K562 (cell line): ENCODE data around the gene OR14J1. TPM values are rescaled to one million over a fixed set of nuclear protein-coding genes. Genes with fewer than 3 reads are reported as not detected.
"Not testable (repeated sequence)": the region's sequence is repeated elsewhere in the genome, so short reads cannot be mapped to it uniquely, and the experiment has no call there.

Experiments used
- ATAC-seq: fragments of 200-7000 bp; cut with Tn5 transposase; 3 replicates; pipeline ENCODE4 v1.9.1; 2020; ENCODE audit warnings: moderate library complexity
- BruUV-seq: library from RNA; stranded (reverse); fragments of 400-500 nt; replicated peaks from 2 replicates; lab custom pipeline; 2021; lab: Mats Ljungman, UMichigan
- CTCF ChIA-PET: fragments of 300-600 bp; formaldehyde crosslinking; extraction: SDS; loops from one replicate; lab custom pipeline; 2021; ENCODE audit warnings: low intra/inter-chr PET ratio; lab: Yijun Ruan, JAX
- POLR2A ChIA-PET: fragments of 300-600, 350-650 bp; sonication (Branson Sonifier 250); formaldehyde crosslinking; extraction: SDS; loops from one replicate; lab custom pipeline; 2021; ENCODE audit warnings: antibody characterized with exemption, inconsistent platforms; lab: Yijun Ruan, JAX
- DNase-seq, 4 experiments: peaks; one replicate each; pipeline versions ENCODE4 v3.0.0 to v3.0.0-alpha.2; 2011 to 2018; ENCODE audit warnings: low spot score in 3 of 4, mixed read lengths in 3 of 4; ENCODE audit errors: extremely low read depth in 1 of 4
- FAIRE-seq: peaks from 2 replicates; lab custom pipeline; 2011; peaks lifted over from hg19 to GRCh38; lab: Jason Lieb, UNC
- H2AFZ ChIP-seq: 2 replicates; pipeline ENCODE4 v1.6.0; 2011; ENCODE audit warnings: low read depth, low read length, control low read depth, inconsistent platforms
- H3K27ac ChIP-seq: fragments of 200-600 bp; 3 replicates; pipeline ENCODE4 v1.8.0; 2011; ENCODE audit warnings: low read depth, mild to moderate bottlenecking, control low read depth, inconsistent platforms, low read length, moderate library complexity, mixed read lengths; ENCODE audit errors: extremely low read depth
- H3K27me3 ChIP-seq, 2 experiments: fragments of 300-600 bp in 1 of 2; 2 replicates in 1 of 2; 3 replicates in 1 of 2; pipeline versions ENCODE4 v1.6.0 to v1.8.0; 2011; ENCODE audit warnings: inconsistent platforms in 2 of 2, low read length in 2 of 2, mild to moderate bottlenecking in 1 of 2, mixed read lengths in 1 of 2, moderate library complexity in 1 of 2; ENCODE audit not compliant: control insufficient read depth in 2 of 2, insufficient read depth in 2 of 2
- H3K36me3 ChIP-seq: fragments of 300-600 bp; 3 replicates; pipeline ENCODE4 v1.8.0; 2011; ENCODE audit warnings: mild to moderate bottlenecking, low read length, inconsistent platforms; ENCODE audit not compliant: control insufficient read depth, insufficient read depth
- H3K4me1 ChIP-seq, 2 experiments: fragments of 200-600 bp in 1 of 2; replicated peaks in 1 of 2; 2 replicates in 1 of 2; 3 replicates in 1 of 2; pipeline versions ENCODE4 v1.5.1 to v1.8.0; 2011; ENCODE audit warnings: inconsistent platforms in 2 of 2, low read length in 2 of 2, mild to moderate bottlenecking in 1 of 2, mixed read lengths in 1 of 2, moderate library complexity in 1 of 2; ENCODE audit not compliant: control insufficient read depth in 2 of 2, insufficient read depth in 2 of 2
- H3K4me2 ChIP-seq: 2 replicates; pipeline ENCODE4 v1.6.1; 2011; ENCODE audit warnings: low read length, control low read depth, inconsistent platforms, mixed read lengths; ENCODE audit not compliant: insufficient read depth
- H3K4me3 ChIP-seq: fragments of 200-600 bp; sonication (generic), shearing (Covaris generic); 2 replicates; pipeline ENCODE4 v1.5.1; 2016; ENCODE audit warnings: control low read depth, inconsistent platforms
- H3K79me2 ChIP-seq: fragments of 200-600 bp; 3 replicates; pipeline ENCODE4 v1.8.0; 2011; ENCODE audit warnings: low read length, inconsistent platforms; ENCODE audit not compliant: control insufficient read depth, insufficient read depth
- H3K9ac ChIP-seq, 2 experiments: 2 replicates each; pipeline versions ENCODE4 v1.6.0 to v1.6.1; 2011; ENCODE audit warnings: low read depth in 2 of 2, low read length in 2 of 2, control low read depth in 1 of 2, inconsistent platforms in 1 of 2, mild to moderate bottlenecking in 1 of 2, mixed read lengths in 1 of 2; ENCODE audit not compliant: insufficient read depth in 1 of 2
- H3K9me1 ChIP-seq: one replicate; pipeline ENCODE4 v1.6.0; 2011; ENCODE audit warnings: inconsistent platforms, mild to moderate bottlenecking, low read length, moderate library complexity; ENCODE audit not compliant: control insufficient read depth, insufficient read depth
- H3K9me3 ChIP-seq: replicated peaks from 2 replicates; pipeline ENCODE4 v1.5.1; 2011; ENCODE audit warnings: low read depth, low read length, inconsistent platforms; ENCODE audit not compliant: control insufficient read depth, insufficient read depth
- H4K20me1 ChIP-seq: replicated peaks from 2 replicates; pipeline ENCODE4 v1.6.1; 2011; ENCODE audit warnings: low read length, inconsistent platforms, mixed read lengths; ENCODE audit not compliant: control insufficient read depth, insufficient read depth
- ATF1 ChIP-seq, 2 experiments: fragments of 450-650 bp in 1 of 2; IDR thresholded peaks; 2 replicates each; pipeline ENCODE4 v1.6.1; 2016; ENCODE audit warnings: missing compliant biosample characterization in 1 of 2, missing genetic modification characterization in 1 of 2
- HNRNPH1 ChIP-seq: fragments of 200-400 bp; formaldehyde crosslinking; optimal IDR thresholded peaks from 2 replicates; pipeline ENCODE3; 2017; ENCODE audit warnings: low read depth, mild to moderate bottlenecking, low read length, moderate library complexity
- SPI1 ChIP-seq: IDR thresholded peaks from 2 replicates; pipeline ENCODE4 v1.6.1; 2011; ENCODE audit warnings: low read depth, low read length, control low read depth, borderline replicate concordance
- YY1 ChIP-seq, 3 experiments: IDR thresholded peaks; 2 replicates each; pipeline ENCODE4 v1.6.1; 2011; ENCODE audit warnings: low read length in 2 of 3, mild to moderate bottlenecking in 2 of 3, moderate library complexity in 2 of 3, borderline replicate concordance in 1 of 3, control low read depth in 1 of 3, low read depth in 1 of 3; ENCODE audit not compliant: insufficient read depth in 3 of 3, insufficient replicate concordance in 2 of 3, control insufficient read depth in 1 of 3, insufficient read length in 1 of 3; ENCODE audit errors: extremely low read depth in 1 of 3
- ZNF511 ChIP-seq: sonication (generic); formaldehyde crosslinking; IDR thresholded peaks from 2 replicates; pipeline ENCODE4 v1.8.0; 2022; ENCODE audit warnings: mild to moderate bottlenecking, missing genetic modification reagents
- WGBS: fragments of 100-300 bp; shearing (Covaris generic); methylation state at CpG from one replicate; pipeline ENCODE4 v1.1.6; 2016; ENCODE audit warnings: low coverage, mixed read lengths; ENCODE audit not compliant: insufficient coverage; ENCODE audit errors: missing lambda C conversion rate; 5-methylcytosine and 5-hydroxymethylcytosine counted together
- in situ Hi-C: fragments of 300-500 bp; cut with MboI; formaldehyde crosslinking; loops from 4 replicates; pipeline ENCODE4 v1.15.0; 2018; ENCODE audit warnings: inconsistent platforms, mixed read lengths
- intact Hi-C: fragments of 100-400 bp; cut with micrococcal nuclease; formaldehyde crosslinking; loops from 2 replicates; pipeline ENCODE4 v1.14.2; 2022
- polyA plus RNA-seq, 8 experiments: library from polyadenylated mRNA; depleted of rRNA in 4 of 8; stranded (reverse) in 5 of 8; unstranded in 3 of 8; fragments of >200 nt; fragmentation: Nextera tagmentation in 2 of 8; fragmentation: Illumina TruSeq in 1 of 8; extraction: Ambion mirVana in 2 of 8; extraction: Trizol in 1 of 8; gene quantifications; 2 replicates each; pipeline versions ENCODE4 v1.2.1 to v1.2.3, GENCODE V29; 2011 to 2014; ENCODE audit warnings: inconsistent platforms in 1 of 8, missing spikeins in 1 of 8
- total RNA-seq, 7 experiments: library from RNA; depleted of rRNA in 6 of 7; stranded (reverse); fragments of >200 nt in 6 of 7; fragmentation: Illumina TruSeq in 2 of 7; extraction: Trizol in 2 of 7; gene quantifications; 2 replicates each; pipeline versions ENCODE4 v1.2.1 to v1.2.3, GENCODE V29; 2011 to 2021; ENCODE audit warnings: low replicate concordance in 1 of 7

The OR14J1 gene
- total and polyA plus RNA-seq, 9 of the 15 experiments (the other 6 are each of a cell fraction or from before 2014, with no cell fraction given), result not detected

- H3K9me1 ChIP-seq, in situ Hi-C loops, H4K20me1 ChIP-seq, H3K9ac ChIP-seq, ATAC-seq, H3K27me3 ChIP-seq, H3K79me2 ChIP-seq, H3K9me3 ChIP-seq, H3K4me3 ChIP-seq, POLR2A ChIA-PET, DNase-seq, H3K27ac ChIP-seq, H2AFZ ChIP-seq, FAIRE-seq, H3K4me2 ChIP-seq, H3K4me1 ChIP-seq, H3K36me3 ChIP-seq, BruUV-seq, CTCF ChIA-PET, intact Hi-C loops: not testable (repeated sequence)
- TF ChIP-seq SPI1, result peak; percentile 80; the same call in 1 of the 2 replicates
- TF ChIP-seq, all 486 proteins: peak for 1; not testable (repeated sequence) for 485
Observed at GRCh38 chr6:29323332-29323731, 21.8 kb downstream of the OR14J1 start.

GRCh38 chr6:29325777-29326176 is 24.3 kb downstream of the OR14J1 start:
- no peaks in the 10 kb centered on the region for H3K79me2 ChIP-seq
- no peaks in the 10 kb centered on the region for H4K20me1 ChIP-seq
- WGBS, result 1% methylated on average over 4 of the region's 4 CpGs
- BruUV-seq, result no TSS peak
- H3K4me3 ChIP-seq, result no peak overlapping the region
- intact Hi-C loops, result no loop called here
- in situ Hi-C loops, result no loop called here
- H2AFZ ChIP-seq, result no peak overlapping the region
- no peaks in the 10 kb centered on the region for H3K36me3 ChIP-seq
- FAIRE-seq (no peak), DNase-seq (no peak), ATAC-seq (no peak)
- H3K9me1 ChIP-seq, result no peaks in the 10 kb centered on the region
- H3K4me2 ChIP-seq, result no peak overlapping the region
- no peaks in the 10 kb centered on the region for H3K9me3 ChIP-seq
- no peaks in the 10 kb centered on the region for H3K27me3 ChIP-seq
- H3K4me1 ChIP-seq, result no peaks in the 10 kb centered on the region
- ChIA-PET POLR2A (interaction anchor here (1.0 kb wide), 1 partner anchor 42 kb away, joined by 4 read pairs; no protein-coding TSS in a partner anchor), CTCF (no interaction called here)
- no peak overlapping the region for H3K9ac ChIP-seq
- H3K27ac ChIP-seq, result no peak overlapping the region
- TF ChIP-seq HNRNPH1 (no peak), ATF1 (CRISPR knock-in tag; IDR thresholded peaks at IDR 0.05) (no peak), ATF1 (tag; IDR thresholded peaks at IDR 0.05) (no peak), YY1 (IDR thresholded peaks at IDR 0.05; ENCODE audit: borderline replicate concordance in 1 of 3, control insufficient read depth in 1 of 3, extremely low read depth in 1 of 3, insufficient read depth in 3 of 3, insufficient read length in 1 of 3, insufficient replicate concordance in 2 of 3, low read depth in 1 of 3, low read length in 2 of 3) (no peak), ZNF511 (CRISPR knock-in tag) (no peak)
